ENCODE data around the gene MC1R. TPM values are rescaled to one million over a fixed set of nuclear protein-coding genes. Genes with fewer than 3 reads are reported as not detected.

The MC1R gene
- total RNA-seq, 4 donors from 2014 or later = 0.77 to 6.2 (median 5.4) TPM

- no peaks in the 10 kb centered on the region for H3K36me3 ChIP-seq
- intact Hi-C loops (cut with DNase I; ENCODE audit: low total_unique reads) = no loop called here
These were observed 35.2 kb upstream of the MC1R start for GRCh38 chr16:89883346-89884040.

GRCh38 chr16:89884041-89884421 lies 34.6 kb upstream of the MC1R start:
- no peak overlapping the region for H3K4me3 ChIP-seq
- no peaks in the 10 kb centered on the region for H3K4me1 ChIP-seq
- no peak for DNase-seq
- no peak for TF ChIP-seq POLR2A (IDR thresholded peaks at IDR 0.05)
- no peak for TF ChIP-seq CTCF (IDR thresholded peaks at IDR 0.05)
- H3K27ac ChIP-seq = no peak overlapping the region
- H3K27me3 ChIP-seq = no peaks in the 10 kb centered on the region
- H3K9me3 ChIP-seq = no peaks in the 10 kb centered on the region
- intact Hi-C loops (cut with DNase I; ENCODE audit: low total_unique reads) = no loop called here
- no peaks in the 10 kb centered on the region for H3K36me3 ChIP-seq

More at GRCh38 chr16:89883346-89884040, 35.2 kb upstream of the MC1R start:
- no peak for DNase-seq
- TF ChIP-seq CTCF (IDR thresholded peaks at IDR 0.05) = no peak
- no peak for TF ChIP-seq POLR2A (IDR thresholded peaks at IDR 0.05)
- Histone ChIP-seq H3K27ac (no peak overlapping the region), H3K27me3 (no peaks in the 10 kb centered on the region), H3K9me3 (no peaks in the 10 kb centered on the region), H3K4me1 (no peaks in the 10 kb centered on the region), H3K4me3 (no peak overlapping the region)

GRCh38 chr16:89887243-89887642 lies 31.4 kb upstream of the MC1R start:
- Histone ChIP-seq H3K9me3 (no peaks in the 10 kb centered on the region), H3K4me3 (no peak overlapping the region), H3K4me1 (no peaks in the 10 kb centered on the region), H3K36me3 (no peaks in the 10 kb centered on the region), H3K27ac (no peak overlapping the region), H3K27me3 (no peaks in the 10 kb centered on the region)
- TF ChIP-seq CTCF (IDR thresholded peaks at IDR 0.05) (no peak), POLR2A (IDR thresholded peaks at IDR 0.05) (no peak)
- DNase-seq = no peak
- intact Hi-C loops (cut with DNase I; ENCODE audit: low total_unique reads) = no loop called here

- Histone ChIP-seq H3K9me3 (no peaks in the 10 kb centered on the region), H3K4me1 (no peaks in the 10 kb centered on the region), H3K27me3 (no peaks in the 10 kb centered on the region), H3K4me3 (no peak overlapping the region), H3K36me3 (no peaks in the 10 kb centered on the region), H3K27ac (no peak overlapping the region)
- no peak for TF ChIP-seq POLR2A (IDR thresholded peaks at IDR 0.05)
- TF ChIP-seq CTCF (IDR thresholded peaks at IDR 0.05) = no peak
- DNase-seq = no peak
- intact Hi-C loops (cut with DNase I; ENCODE audit: low total_unique reads) = no loop called here
These were observed 28.5 kb upstream of the MC1R start for GRCh38 chr16:89890200-89890599.

- no peaks in the 10 kb centered on the region for H3K27me3 ChIP-seq
- no peaks in the 10 kb centered on the region for H3K36me3 ChIP-seq
- H3K4me3 ChIP-seq = no peak overlapping the region
- intact Hi-C loops (cut with DNase I; ENCODE audit: low total_unique reads) = no loop called here
- H3K27ac ChIP-seq = no peak overlapping the region
- DNase-seq = no peak
- H3K4me1 ChIP-seq = no peaks in the 10 kb centered on the region
- H3K9me3 ChIP-seq = no peaks in the 10 kb centered on the region
- no peak for TF ChIP-seq POLR2A (IDR thresholded peaks at IDR 0.05)
- no peak for TF ChIP-seq CTCF (IDR thresholded peaks at IDR 0.05)
These were observed 27.6 kb upstream of the MC1R start for GRCh38 chr16:89890886-89891657.

Data from uterus (tissue), 4 donors.